HFF-Myc (cell line): Measurements from ENCODE around the gene PGAM5.

Experiments used
- DNase-seq: peaks from one replicate; pipeline ENCODE4 v3.0.0-alpha.2; 2011; ENCODE audit warnings: low read depth; ENCODE audit errors: extremely low read depth
- H3K4me3 ChIP-seq: replicated peaks from 2 replicates; pipeline ENCODE4 v1.5.1; 2011; ENCODE audit warnings: low read depth, mild to moderate bottlenecking, control low read depth, low read length
- CTCF ChIP-seq: IDR thresholded peaks from 2 replicates; pipeline ENCODE4 v1.5.1; 2012; ENCODE audit warnings: mild to moderate bottlenecking, low read depth, low read length, control low read depth; ENCODE audit errors: missing control alignments

PGAM5 gene

GRCh38 chr12:132735496-132735895 is 24.9 kb downstream of the PGAM5 start:
- no peak for DNase-seq
- no peak overlapping the region for H3K4me3 ChIP-seq
- TF ChIP-seq CTCF: no peak

- TF ChIP-seq CTCF: no peak
- no peak for DNase-seq
- no peak overlapping the region for H3K4me3 ChIP-seq
Measured at GRCh38 chr12:132736378-132736777, 25.7 kb downstream of the PGAM5 start.

GRCh38 chr12:132736913-132737312 is 26.3 kb downstream of the PGAM5 start:
- no peak overlapping the region for H3K4me3 ChIP-seq
- DNase-seq: no peak
- no peak for TF ChIP-seq CTCF

GRCh38 chr12:132739600-132740312 is 29.1 kb downstream of the PGAM5 start:
- no peak overlapping the region for H3K4me3 ChIP-seq
- TF ChIP-seq CTCF: no peak
- DNase-seq: no peak

- TF ChIP-seq CTCF: no peak
- no peak overlapping the region for H3K4me3 ChIP-seq
- DNase-seq: no peak
Measured at GRCh38 chr12:132740313-132740646, 29.6 kb downstream of the PGAM5 start.

- no peak for DNase-seq
- H3K4me3 ChIP-seq: no peak overlapping the region
- no peak for TF ChIP-seq CTCF
Measured at GRCh38 chr12:132740652-132741051, 30.0 kb downstream of the PGAM5 start.

GRCh38 chr12:132741620-132742019 is 31.0 kb downstream of the PGAM5 start:
- no peak overlapping the region for H3K4me3 ChIP-seq
- DNase-seq: no peak
- no peak for TF ChIP-seq CTCF
